HG02885 (cell line): Measurements from ENCODE around the gene MZB1.
A peak's percentile ranks its signal among the peaks of the same experiment; 100 is the strongest.

Experiments
- ATAC-seq: cut with Tn5 transposase; IDR thresholded peaks from one replicate; pipeline ENCODE4 v1.9.1; 2021; ENCODE audit warnings: mild to moderate bottlenecking; ENCODE audit not compliant: unreplicated experiment, poor library complexity

MZB1 gene

GRCh38 chr5:139389701-139390638 is at the start of gene MZB1:
TSS of gene MZB1 (minus strand) at chr5:139389913. CDS start at chr5:139389856, 57 bp downstream.
- ATAC-seq: peak; percentile 53

GRCh38 chr5:139439013-139439903 is 49.5 kb upstream of the MZB1 start, which contains the start of gene DNAJC18:
TSS of gene DNAJC18 (minus strand) at chr5:139439525. CDS start at chr5:139439445, 80 bp downstream.
- peak; percentile 95 for ATAC-seq

GRCh38 chr5:139438707-139439012 is 48.9 kb upstream of the MZB1 start:
- no peak for ATAC-seq

- no peak for ATAC-seq
Observed at GRCh38 chr5:139435676-139436075, 46.0 kb upstream of the MZB1 start.

- no peak for ATAC-seq
Observed at GRCh38 chr5:139431706-139432105, 42.0 kb upstream of the MZB1 start.

- no peak for ATAC-seq
Observed at GRCh38 chr5:139430015-139430414, 40.3 kb upstream of the MZB1 start.

GRCh38 chr5:139426203-139426885 is 36.6 kb upstream of the MZB1 start:
- no peak for ATAC-seq

GRCh38 chr5:139425497-139425896 is 35.8 kb upstream of the MZB1 start:
- no peak for ATAC-seq

- peak; percentile 57 for ATAC-seq
Observed at GRCh38 chr5:139422307-139422893, 32.7 kb upstream of the MZB1 start.

- no peak for ATAC-seq
Observed at GRCh38 chr5:139419226-139420192, 29.8 kb upstream of the MZB1 start.

GRCh38 chr5:139418793-139419192 is 29.1 kb upstream of the MZB1 start:
- ATAC-seq: no peak

GRCh38 chr5:139417214-139417613 is 27.5 kb upstream of the MZB1 start:
- ATAC-seq: no peak

- ATAC-seq: no peak
Observed at GRCh38 chr5:139416651-139417050, 26.9 kb upstream of the MZB1 start.

GRCh38 chr5:139415869-139416268 is 26.2 kb upstream of the MZB1 start:
- no peak for ATAC-seq

- ATAC-seq: no peak
Observed at GRCh38 chr5:139415221-139415861, 25.6 kb upstream of the MZB1 start.

GRCh38 chr5:139414581-139415130 is 24.9 kb upstream of the MZB1 start:
- no peak for ATAC-seq

GRCh38 chr5:139413963-139414362 is 24.2 kb upstream of the MZB1 start:
- peak; percentile 46 for ATAC-seq

- ATAC-seq: no peak
Observed at GRCh38 chr5:139413153-139413552, 23.4 kb upstream of the MZB1 start.
